GM23248 (cell line): ENCODE data around the gene PLK5.

Experiments
- EZH2 ChIP-seq: fragments of 200-600 bp; sonication (generic); IDR thresholded peaks from 2 replicates; pipeline ENCODE4 v1.6.1; 2018; ENCODE audit warnings: antibody characterized with exemption, mild to moderate bottlenecking; ENCODE audit not compliant: insufficient read depth, poor library complexity, severe bottlenecking
- EZH2phosphoT487 ChIP-seq: fragments of 200-600 bp; sonication (generic); IDR thresholded peaks from 2 replicates; pipeline ENCODE4 v1.6.1; 2018; ENCODE audit warnings: antibody characterized with exemption, moderate library complexity, mild to moderate bottlenecking, low read depth; ENCODE audit not compliant: insufficient read depth

DNA sequence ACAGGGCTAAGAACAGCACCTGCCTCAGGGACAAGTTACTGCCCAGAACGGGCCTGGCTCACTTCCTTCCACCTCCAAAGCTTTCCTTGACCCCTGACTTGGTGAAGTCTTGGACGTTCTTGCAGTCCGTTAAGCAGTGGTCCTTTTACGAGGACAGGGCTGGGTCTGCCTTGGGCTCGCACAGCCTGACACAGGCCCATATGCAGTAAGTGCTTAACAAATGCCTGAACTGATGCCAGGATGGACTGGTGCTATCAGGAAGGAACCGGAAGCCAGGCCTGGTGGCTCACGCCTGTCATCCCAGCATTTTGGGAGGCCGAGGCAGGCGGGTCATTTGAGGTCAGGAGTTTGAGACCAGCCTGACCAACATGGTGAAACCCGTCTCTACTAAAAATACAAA is 1.8 kb upstream of the PLK5 start:
- TF ChIP-seq EZH2 (no peak), EZH2phosphoT487 (no peak)
